Measurements from ENCODE around the gene FSTL4.

Gene FSTL4

DNA sequence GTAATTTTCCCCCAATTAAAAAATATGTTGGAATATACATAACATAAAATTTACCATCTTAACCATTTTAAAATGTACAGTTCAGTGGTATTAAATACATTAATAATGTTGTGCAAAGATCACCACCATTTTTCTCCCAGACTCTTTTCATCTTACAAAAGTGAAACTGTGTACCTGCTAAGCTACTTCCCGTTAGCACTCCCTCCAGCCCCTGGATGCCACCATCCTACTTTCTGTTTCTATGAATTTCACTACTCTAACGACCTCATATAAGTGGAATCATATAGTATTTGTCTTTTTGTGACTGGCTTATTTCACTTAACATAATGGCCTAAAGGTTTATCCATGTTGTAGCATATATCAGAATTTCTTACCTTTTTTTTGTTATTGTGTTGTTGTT is 447.6 kb downstream of the FSTL4 start:
- no peak for DNase-seq (ENCODE audit: low read depth)
- TF ChIP-seq CTCF (IDR thresholded peaks at IDR 0.05; ENCODE audit: low read length, missing control alignments): no peak

DNA sequence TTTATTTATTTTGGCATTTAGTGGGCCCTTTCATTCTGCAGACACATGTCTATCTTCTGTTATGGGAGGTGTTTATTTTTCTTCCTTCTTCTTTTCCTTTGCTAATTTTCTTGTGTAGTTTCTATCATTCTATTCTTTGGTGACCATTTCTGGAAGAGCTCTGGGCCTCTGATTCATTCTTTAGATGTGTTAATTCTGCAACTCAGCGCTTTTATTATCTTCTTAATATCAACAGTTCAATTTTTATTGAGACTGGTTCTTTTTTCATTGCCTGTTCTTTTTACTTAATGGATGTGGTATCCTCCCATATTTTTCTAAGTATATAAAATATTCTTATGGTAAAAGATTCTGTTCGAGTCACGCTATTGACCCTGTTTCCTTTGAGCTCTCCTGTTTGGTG is 448.5 kb downstream of the FSTL4 start:
- H3K4me3 ChIP-seq (replicated peaks; ENCODE audit: low read depth, low read length): no peak overlapping the region
- no peak for DNase-seq (ENCODE audit: low read depth)
- no peak for TF ChIP-seq CTCF (IDR thresholded peaks at IDR 0.05; ENCODE audit: low read length, missing control alignments)

More for the DNA sequence above, 447.6 kb downstream of the FSTL4 start:
- H3K4me3 ChIP-seq (replicated peaks; ENCODE audit: low read depth, low read length): no peak overlapping the region

- no peak overlapping the region for H3K4me3 ChIP-seq (replicated peaks; ENCODE audit: low read depth, low read length)
- DNase-seq (ENCODE audit: low read depth): no peak
- TF ChIP-seq CTCF (IDR thresholded peaks at IDR 0.05; ENCODE audit: low read length, missing control alignments): no peak
Measured at GRCh38 chr5:133159543-133159942, 452.8 kb downstream of the FSTL4 start.

GRCh38 chr5:133155326-133155969 is 456.9 kb downstream of the FSTL4 start:
- TF ChIP-seq CTCF (IDR thresholded peaks at IDR 0.05; ENCODE audit: low read length, missing control alignments): no peak
- no peak for DNase-seq (ENCODE audit: low read depth)
- no peak overlapping the region for H3K4me3 ChIP-seq (replicated peaks; ENCODE audit: low read depth, low read length)

DNA sequence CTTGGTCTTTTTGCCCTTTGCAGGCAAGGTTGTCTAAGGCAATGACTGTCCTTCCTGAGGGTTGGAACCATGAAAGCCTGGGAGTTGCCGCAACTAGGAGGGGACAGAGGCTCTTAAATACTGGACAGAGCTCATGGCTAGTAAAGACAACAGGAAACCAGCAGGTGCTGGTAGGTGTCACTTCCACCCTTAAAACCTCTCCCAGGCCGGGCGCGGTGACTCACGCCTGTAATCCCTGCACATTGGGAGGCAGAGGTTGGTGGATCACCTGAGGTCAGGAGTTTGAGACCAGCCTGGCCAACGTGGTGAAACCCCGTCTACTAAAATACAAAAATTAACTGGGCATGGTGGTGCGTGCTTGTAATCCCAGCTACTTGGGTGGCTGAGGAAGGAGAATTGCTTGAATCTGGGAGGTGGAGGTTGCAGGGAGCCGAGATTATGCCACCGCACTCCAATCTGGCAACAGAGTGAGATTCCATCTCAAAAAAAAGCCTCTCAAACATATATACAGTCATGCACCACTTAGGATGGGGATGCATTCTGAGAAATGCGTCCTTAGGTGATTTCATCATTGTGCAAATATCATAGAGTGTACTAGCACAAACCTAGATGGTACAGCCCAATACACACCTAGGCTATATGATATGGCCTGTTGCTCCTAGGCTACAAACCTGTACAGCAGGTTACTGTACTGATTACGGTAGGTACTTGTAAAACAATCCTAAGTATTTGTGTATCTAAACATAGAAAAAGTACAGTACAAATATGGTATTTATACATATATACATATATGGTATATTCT is 457.9 kb downstream of the FSTL4 start:
- no peak for TF ChIP-seq CTCF (IDR thresholded peaks at IDR 0.05; ENCODE audit: low read length, missing control alignments)
- no peak overlapping the region for H3K4me3 ChIP-seq (replicated peaks; ENCODE audit: low read depth, low read length)
- DNase-seq (ENCODE audit: low read depth): no peak

GRCh38 chr5:133150909-133151544 is 461.3 kb downstream of the FSTL4 start:
- TF ChIP-seq CTCF (IDR thresholded peaks at IDR 0.05; ENCODE audit: low read length, missing control alignments): no peak
- DNase-seq (ENCODE audit: low read depth): no peak
- H3K4me3 ChIP-seq (replicated peaks; ENCODE audit: low read depth, low read length): no peak overlapping the region
